HEK293 (cell line): ENCODE results near the gene WRAP53.
A peak's percentile ranks its signal among the peaks of the same experiment; 100 is the strongest.

Experiments used
- IKZF3 ChIP-seq: fragments of 450-650 bp; IDR thresholded peaks from 2 replicates; pipeline ENCODE4 v1.5.0; 2018; ENCODE audit warnings: missing biosample characterization, mild to moderate bottlenecking, missing genetic modification characterization, moderate library complexity
- KLF9 ChIP-seq: fragments of 450-650 bp; formaldehyde crosslinking; IDR thresholded peaks from 2 replicates; pipeline ENCODE4 v1.5.1; 2016; ENCODE audit warnings: missing biosample characterization, missing genetic modification characterization, low read depth
- MZF1 ChIP-seq: fragments of 450-650 bp; formaldehyde crosslinking; IDR thresholded peaks from 2 replicates; pipeline ENCODE4 v1.5.1; 2017; ENCODE audit warnings: missing biosample characterization, missing genetic modification characterization, borderline replicate concordance
- SCRT1 ChIP-seq: fragments of 450-650 bp; formaldehyde crosslinking; IDR thresholded peaks from 2 replicates; pipeline ENCODE4 v1.5.1; 2016; ENCODE audit warnings: missing biosample characterization, missing genetic modification characterization, borderline replicate concordance
- SETDB1 ChIP-seq: IDR thresholded peaks from one replicate; pipeline ENCODE4 v1.6.1; 2017; ENCODE audit warnings: mild to moderate bottlenecking, low read length, moderate library complexity, mixed read lengths; ENCODE audit not compliant: insufficient read length
- ZNF202 ChIP-seq: fragments of 450-650 bp; formaldehyde crosslinking; IDR thresholded peaks from 2 replicates; pipeline ENCODE4 v1.5.1; 2016; ENCODE audit warnings: missing biosample characterization, missing genetic modification characterization, borderline replicate concordance
- ZNF24 ChIP-seq: fragments of 450-650 bp; formaldehyde crosslinking; IDR thresholded peaks from 2 replicates; pipeline ENCODE4 v1.5.1; 2016; ENCODE audit warnings: missing biosample characterization, missing genetic modification characterization
- ZNF292 ChIP-seq: fragments of 450-650 bp; formaldehyde crosslinking; IDR thresholded peaks from 2 replicates; pipeline ENCODE4 v1.5.1; 2016; ENCODE audit warnings: low read depth, missing biosample characterization, missing genetic modification characterization, borderline replicate concordance
- ZNF302 ChIP-seq: fragments of 450-650 bp; formaldehyde crosslinking; IDR thresholded peaks from 2 replicates; pipeline ENCODE4 v1.5.1; 2016; ENCODE audit warnings: missing biosample characterization, missing genetic modification characterization, low read depth
- ZNF416 ChIP-seq: fragments of 450-650 bp; formaldehyde crosslinking; IDR thresholded peaks from 2 replicates; pipeline ENCODE4 v1.5.1; 2016; ENCODE audit warnings: missing biosample characterization, missing genetic modification characterization
- ZNF510 ChIP-seq: fragments of 450-650 bp; formaldehyde crosslinking; IDR thresholded peaks from 2 replicates; pipeline ENCODE4 v1.5.1; 2018; ENCODE audit warnings: mild to moderate bottlenecking, missing genetic modification characterization, missing biosample characterization; ENCODE audit not compliant: insufficient replicate concordance
- ZNF529 ChIP-seq: fragments of 450-650 bp; formaldehyde crosslinking; IDR thresholded peaks from 2 replicates; pipeline ENCODE4 v1.5.1; 2017; ENCODE audit warnings: missing genetic modification characterization, missing biosample characterization; ENCODE audit not compliant: insufficient replicate concordance
- ZNF610 ChIP-seq: fragments of 450-650 bp; formaldehyde crosslinking; IDR thresholded peaks from 2 replicates; pipeline ENCODE4 v1.5.1; 2016; ENCODE audit warnings: missing biosample characterization, missing genetic modification characterization, borderline replicate concordance
- ZNF626 ChIP-seq: fragments of 450-650 bp; sonication (Bioruptor Pico); formaldehyde crosslinking; IDR thresholded peaks from 2 replicates; pipeline ENCODE4 v1.5.1; 2018; ENCODE audit warnings: missing biosample characterization, missing genetic modification characterization, inconsistent platforms
- TF ChIP-seq, protein P1 (sequence below): fragments of 450-650 bp; formaldehyde crosslinking; IDR thresholded peaks from 2 replicates; pipeline ENCODE4 v1.5.1; 2017; ENCODE audit warnings: missing biosample characterization, missing genetic modification characterization
- TF ChIP-seq, protein P2 (sequence below): fragments of 450-650 bp; formaldehyde crosslinking; IDR thresholded peaks from 2 replicates; pipeline ENCODE4 v1.5.1; 2016; ENCODE audit warnings: missing biosample characterization, missing genetic modification characterization
- TF ChIP-seq, protein P3 (sequence below): fragments of 450-650 bp; formaldehyde crosslinking; IDR thresholded peaks from 2 replicates; pipeline ENCODE4 v1.5.1; 2016; ENCODE audit warnings: missing biosample characterization, missing genetic modification characterization
- TF ChIP-seq, protein P4 (sequence below): fragments of 450-650 bp; formaldehyde crosslinking; conservative IDR thresholded peaks from 2 replicates; pipeline ENCODE4 v1.5.1; 2016; ENCODE audit warnings: low read depth, missing biosample characterization, missing genetic modification characterization
- TF ChIP-seq, protein P5 (sequence below): fragments of 450-650 bp; formaldehyde crosslinking; IDR thresholded peaks from 2 replicates; pipeline ENCODE4 v1.5.1; 2016; ENCODE audit warnings: missing biosample characterization, missing genetic modification characterization
- TF ChIP-seq, protein P6 (sequence below): fragments of 450-650 bp; formaldehyde crosslinking; IDR thresholded peaks from 2 replicates; pipeline ENCODE4 v1.5.1; 2016; ENCODE audit warnings: missing biosample characterization, missing genetic modification characterization
- TF ChIP-seq, protein P7 (sequence below): fragments of 450-650 bp; formaldehyde crosslinking; IDR thresholded peaks from 2 replicates; pipeline ENCODE4 v1.5.1; 2016; ENCODE audit warnings: missing biosample characterization, missing genetic modification characterization

The WRAP53 gene

DNA sequence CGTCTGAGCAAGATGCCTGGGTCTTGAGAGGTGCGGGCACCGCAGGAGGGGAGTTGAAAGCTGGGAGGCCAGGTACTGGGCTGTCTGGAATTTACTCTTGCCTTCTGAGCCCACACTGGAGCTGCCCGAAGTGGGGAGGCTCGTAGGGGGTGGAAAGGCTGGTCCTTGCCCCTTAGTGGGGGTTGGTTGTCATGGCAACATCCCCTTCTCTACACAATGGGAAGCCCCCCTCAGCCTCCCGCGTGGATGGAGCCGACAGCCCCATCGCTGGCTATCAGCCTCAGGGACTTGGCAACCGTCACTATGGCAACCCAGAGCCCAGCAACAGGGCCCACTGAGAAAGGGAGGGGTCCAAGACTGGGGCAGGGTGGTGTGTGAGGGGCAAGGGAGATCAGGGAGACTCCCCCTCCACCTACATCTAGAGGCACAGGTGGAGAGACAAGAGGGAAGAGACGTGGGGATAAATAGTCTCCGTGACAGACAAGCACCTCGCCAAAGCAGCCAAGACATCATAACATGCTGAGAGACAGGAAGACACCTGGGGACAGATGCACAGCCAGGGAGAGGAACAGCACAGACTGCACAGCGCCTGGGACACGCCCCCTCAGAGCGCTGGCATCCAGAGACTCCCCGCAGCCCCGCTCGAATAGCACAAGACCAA, 24.0 kb downstream of the WRAP53 start (continued):
- TF ChIP-seq, protein P1, sequence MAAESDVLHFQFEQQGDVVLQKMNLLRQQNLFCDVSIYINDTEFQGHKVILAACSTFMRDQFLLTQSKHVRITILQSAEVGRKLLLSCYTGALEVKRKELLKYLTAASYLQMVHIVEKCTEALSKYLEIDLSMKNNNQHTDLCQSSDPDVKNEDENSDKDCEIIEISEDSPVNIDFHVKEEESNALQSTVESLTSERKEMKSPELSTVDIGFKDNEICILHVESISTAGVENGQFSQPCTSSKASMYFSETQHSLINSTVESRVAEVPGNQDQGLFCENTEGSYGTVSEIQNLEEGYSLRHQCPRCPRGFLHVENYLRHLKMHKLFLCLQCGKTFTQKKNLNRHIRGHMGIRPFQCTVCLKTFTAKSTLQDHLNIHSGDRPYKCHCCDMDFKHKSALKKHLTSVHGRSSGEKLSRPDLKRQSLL (tag by site-specific recombination) = no peak
- TF ChIP-seq ZNF610 (tag by site-specific recombination) = no peak
- TF ChIP-seq KLF9 (tag by site-specific recombination) = peak; percentile 87
- TF ChIP-seq ZNF24 = no peak
- TF ChIP-seq IKZF3 (tag by site-specific recombination) = no peak
- TF ChIP-seq ZNF626 (tag by site-specific recombination) = no peak
- TF ChIP-seq SETDB1 = no peak
- TF ChIP-seq, protein P2, sequence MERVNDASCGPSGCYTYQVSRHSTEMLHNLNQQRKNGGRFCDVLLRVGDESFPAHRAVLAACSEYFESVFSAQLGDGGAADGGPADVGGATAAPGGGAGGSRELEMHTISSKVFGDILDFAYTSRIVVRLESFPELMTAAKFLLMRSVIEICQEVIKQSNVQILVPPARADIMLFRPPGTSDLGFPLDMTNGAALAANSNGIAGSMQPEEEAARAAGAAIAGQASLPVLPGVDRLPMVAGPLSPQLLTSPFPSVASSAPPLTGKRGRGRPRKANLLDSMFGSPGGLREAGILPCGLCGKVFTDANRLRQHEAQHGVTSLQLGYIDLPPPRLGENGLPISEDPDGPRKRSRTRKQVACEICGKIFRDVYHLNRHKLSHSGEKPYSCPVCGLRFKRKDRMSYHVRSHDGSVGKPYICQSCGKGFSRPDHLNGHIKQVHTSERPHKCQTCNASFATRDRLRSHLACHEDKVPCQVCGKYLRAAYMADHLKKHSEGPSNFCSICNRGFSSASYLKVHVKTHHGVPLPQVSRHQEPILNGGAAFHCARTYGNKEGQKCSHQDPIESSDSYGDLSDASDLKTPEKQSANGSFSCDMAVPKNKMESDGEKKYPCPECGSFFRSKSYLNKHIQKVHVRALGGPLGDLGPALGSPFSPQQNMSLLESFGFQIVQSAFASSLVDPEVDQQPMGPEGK (tag by site-specific recombination) = no peak
- TF ChIP-seq, protein P3, sequence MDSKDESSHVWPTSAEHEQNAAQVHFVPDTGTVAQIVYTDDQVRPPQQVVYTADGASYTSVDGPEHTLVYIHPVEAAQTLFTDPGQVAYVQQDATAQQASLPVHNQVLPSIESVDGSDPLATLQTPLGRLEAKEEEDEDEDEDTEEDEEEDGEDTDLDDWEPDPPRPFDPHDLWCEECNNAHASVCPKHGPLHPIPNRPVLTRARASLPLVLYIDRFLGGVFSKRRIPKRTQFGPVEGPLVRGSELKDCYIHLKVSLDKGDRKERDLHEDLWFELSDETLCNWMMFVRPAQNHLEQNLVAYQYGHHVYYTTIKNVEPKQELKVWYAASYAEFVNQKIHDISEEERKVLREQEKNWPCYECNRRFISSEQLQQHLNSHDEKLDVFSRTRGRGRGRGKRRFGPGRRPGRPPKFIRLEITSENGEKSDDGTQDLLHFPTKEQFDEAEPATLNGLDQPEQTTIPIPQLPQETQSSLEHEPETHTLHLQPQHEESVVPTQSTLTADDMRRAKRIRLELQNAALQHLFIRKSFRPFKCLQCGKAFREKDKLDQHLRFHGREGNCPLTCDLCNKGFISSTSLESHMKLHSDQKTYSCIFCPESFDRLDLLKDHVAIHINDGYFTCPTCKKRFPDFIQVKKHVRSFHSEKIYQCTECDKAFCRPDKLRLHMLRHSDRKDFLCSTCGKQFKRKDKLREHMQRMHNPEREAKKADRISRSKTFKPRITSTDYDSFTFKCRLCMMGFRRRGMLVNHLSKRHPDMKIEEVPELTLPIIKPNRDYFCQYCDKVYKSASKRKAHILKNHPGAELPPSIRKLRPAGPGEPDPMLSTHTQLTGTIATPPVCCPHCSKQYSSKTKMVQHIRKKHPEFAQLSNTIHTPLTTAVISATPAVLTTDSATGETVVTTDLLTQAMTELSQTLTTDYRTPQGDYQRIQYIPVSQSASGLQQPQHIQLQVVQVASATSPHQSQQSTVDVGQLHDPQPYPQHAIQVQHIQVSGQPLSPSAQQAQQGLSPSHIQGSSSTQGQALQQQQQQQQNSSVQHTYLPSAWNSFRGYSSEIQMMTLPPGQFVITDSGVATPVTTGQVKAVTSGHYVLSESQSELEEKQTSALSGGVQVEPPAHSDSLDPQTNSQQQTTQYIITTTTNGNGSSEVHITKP (tag by site-specific recombination) = peak; percentile 27; the same call in 1 of the 2 replicates
- no peak for TF ChIP-seq ZNF529
- TF ChIP-seq MZF1 (tag by site-specific recombination) = no peak
- no peak for TF ChIP-seq ZNF202 (tag by site-specific recombination)
- TF ChIP-seq ZNF510 (tag by site-specific recombination) = no peak
- no peak for TF ChIP-seq ZNF292
- TF ChIP-seq, protein P4, sequence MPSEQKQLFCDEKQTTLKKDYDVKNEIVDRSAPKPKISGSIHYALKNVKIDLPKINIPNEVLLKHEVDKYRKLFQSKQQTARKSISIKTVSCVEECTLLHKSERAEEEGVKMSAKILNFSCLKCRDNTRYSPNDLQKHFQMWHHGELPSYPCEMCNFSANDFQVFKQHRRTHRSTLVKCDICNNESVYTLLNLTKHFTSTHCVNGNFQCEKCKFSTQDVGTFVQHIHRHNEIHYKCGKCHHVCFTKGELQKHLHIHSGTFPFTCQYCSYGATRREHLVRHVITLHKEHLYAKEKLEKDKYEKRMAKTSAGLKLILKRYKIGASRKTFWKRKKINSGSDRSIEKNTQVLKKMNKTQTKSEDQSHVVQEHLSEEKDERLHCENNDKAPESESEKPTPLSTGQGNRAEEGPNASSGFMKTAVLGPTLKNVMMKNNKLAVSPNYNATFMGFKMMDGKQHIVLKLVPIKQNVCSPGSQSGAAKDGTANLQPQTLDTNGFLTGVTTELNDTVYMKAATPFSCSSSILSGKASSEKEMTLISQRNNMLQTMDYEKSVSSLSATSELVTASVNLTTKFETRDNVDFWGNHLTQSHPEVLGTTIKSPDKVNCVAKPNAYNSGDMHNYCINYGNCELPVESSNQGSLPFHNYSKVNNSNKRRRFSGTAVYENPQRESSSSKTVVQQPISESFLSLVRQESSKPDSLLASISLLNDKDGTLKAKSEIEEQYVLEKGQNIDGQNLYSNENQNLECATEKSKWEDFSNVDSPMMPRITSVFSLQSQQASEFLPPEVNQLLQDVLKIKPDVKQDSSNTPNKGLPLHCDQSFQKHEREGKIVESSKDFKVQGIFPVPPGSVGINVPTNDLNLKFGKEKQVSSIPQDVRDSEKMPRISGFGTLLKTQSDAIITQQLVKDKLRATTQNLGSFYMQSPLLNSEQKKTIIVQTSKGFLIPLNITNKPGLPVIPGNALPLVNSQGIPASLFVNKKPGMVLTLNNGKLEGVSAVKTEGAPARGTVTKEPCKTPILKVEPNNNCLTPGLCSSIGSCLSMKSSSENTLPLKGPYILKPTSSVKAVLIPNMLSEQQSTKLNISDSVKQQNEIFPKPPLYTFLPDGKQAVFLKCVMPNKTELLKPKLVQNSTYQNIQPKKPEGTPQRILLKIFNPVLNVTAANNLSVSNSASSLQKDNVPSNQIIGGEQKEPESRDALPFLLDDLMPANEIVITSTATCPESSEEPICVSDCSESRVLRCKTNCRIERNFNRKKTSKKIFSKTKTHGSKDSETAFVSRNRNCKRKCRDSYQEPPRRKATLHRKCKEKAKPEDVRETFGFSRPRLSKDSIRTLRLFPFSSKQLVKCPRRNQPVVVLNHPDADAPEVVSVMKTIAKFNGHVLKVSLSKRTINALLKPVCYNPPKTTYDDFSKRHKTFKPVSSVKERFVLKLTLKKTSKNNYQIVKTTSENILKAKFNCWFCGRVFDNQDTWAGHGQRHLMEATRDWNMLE = no peak
- TF ChIP-seq, protein P5, sequence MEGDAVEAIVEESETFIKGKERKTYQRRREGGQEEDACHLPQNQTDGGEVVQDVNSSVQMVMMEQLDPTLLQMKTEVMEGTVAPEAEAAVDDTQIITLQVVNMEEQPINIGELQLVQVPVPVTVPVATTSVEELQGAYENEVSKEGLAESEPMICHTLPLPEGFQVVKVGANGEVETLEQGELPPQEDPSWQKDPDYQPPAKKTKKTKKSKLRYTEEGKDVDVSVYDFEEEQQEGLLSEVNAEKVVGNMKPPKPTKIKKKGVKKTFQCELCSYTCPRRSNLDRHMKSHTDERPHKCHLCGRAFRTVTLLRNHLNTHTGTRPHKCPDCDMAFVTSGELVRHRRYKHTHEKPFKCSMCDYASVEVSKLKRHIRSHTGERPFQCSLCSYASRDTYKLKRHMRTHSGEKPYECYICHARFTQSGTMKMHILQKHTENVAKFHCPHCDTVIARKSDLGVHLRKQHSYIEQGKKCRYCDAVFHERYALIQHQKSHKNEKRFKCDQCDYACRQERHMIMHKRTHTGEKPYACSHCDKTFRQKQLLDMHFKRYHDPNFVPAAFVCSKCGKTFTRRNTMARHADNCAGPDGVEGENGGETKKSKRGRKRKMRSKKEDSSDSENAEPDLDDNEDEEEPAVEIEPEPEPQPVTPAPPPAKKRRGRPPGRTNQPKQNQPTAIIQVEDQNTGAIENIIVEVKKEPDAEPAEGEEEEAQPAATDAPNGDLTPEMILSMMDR = no peak
- no peak for TF ChIP-seq SCRT1 (tag by site-specific recombination)
- TF ChIP-seq, protein P6, sequence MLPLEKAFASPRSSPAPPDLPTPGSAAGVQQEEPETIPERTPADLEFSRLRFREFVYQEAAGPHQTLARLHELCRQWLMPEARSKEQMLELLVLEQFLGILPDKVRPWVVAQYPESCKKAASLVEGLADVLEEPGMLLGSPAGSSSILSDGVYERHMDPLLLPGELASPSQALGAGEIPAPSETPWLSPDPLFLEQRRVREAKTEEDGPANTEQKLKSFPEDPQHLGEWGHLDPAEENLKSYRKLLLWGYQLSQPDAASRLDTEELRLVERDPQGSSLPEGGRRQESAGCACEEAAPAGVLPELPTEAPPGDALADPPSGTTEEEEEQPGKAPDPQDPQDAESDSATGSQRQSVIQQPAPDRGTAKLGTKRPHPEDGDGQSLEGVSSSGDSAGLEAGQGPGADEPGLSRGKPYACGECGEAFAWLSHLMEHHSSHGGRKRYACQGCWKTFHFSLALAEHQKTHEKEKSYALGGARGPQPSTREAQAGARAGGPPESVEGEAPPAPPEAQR (tag by site-specific recombination) = no peak
- TF ChIP-seq ZNF302 (tag by site-specific recombination) = no peak
- TF ChIP-seq, protein P7, sequence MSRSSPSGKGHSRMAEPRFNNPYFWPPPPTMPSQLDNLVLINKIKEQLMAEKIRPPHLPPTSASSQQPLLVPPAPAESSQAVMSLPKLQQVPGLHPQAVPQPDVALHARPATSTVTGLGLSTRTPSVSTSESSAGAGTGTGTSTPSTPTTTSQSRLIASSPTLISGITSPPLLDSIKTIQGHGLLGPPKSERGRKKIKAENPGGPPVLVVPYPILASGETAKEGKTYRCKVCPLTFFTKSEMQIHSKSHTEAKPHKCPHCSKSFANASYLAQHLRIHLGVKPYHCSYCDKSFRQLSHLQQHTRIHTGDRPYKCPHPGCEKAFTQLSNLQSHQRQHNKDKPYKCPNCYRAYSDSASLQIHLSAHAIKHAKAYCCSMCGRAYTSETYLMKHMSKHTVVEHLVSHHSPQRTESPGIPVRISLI = no peak
- TF ChIP-seq ZNF416 (tag by site-specific recombination) = no peak
